Jurkat, Clone E6-1 (cell line): ENCODE measurements around the gene PCNX2. TPM values are rescaled to one million over a fixed set of nuclear protein-coding genes. Genes with fewer than 3 reads are reported as not detected.

Experiments
- DNase-seq: peaks from one replicate; pipeline ENCODE4 v3.0.0-alpha.2; 2011; ENCODE audit warnings: low read depth, low spot score
- H3K4me3 ChIP-seq: 2 replicates; pipeline ENCODE4 v1.5.1; 2011; ENCODE audit warnings: mild to moderate bottlenecking, low read length, control low read depth, moderate library complexity
- polyA plus RNA-seq: library from polyadenylated mRNA; unstranded; fragments of >200 nt; gene quantifications from one replicate; pipeline ENCODE4 v1.2.1, GENCODE V29; 2012; ENCODE audit warnings: missing spikeins; ENCODE audit not compliant: insufficient read length, insufficient read depth

The PCNX2 gene, protein sequence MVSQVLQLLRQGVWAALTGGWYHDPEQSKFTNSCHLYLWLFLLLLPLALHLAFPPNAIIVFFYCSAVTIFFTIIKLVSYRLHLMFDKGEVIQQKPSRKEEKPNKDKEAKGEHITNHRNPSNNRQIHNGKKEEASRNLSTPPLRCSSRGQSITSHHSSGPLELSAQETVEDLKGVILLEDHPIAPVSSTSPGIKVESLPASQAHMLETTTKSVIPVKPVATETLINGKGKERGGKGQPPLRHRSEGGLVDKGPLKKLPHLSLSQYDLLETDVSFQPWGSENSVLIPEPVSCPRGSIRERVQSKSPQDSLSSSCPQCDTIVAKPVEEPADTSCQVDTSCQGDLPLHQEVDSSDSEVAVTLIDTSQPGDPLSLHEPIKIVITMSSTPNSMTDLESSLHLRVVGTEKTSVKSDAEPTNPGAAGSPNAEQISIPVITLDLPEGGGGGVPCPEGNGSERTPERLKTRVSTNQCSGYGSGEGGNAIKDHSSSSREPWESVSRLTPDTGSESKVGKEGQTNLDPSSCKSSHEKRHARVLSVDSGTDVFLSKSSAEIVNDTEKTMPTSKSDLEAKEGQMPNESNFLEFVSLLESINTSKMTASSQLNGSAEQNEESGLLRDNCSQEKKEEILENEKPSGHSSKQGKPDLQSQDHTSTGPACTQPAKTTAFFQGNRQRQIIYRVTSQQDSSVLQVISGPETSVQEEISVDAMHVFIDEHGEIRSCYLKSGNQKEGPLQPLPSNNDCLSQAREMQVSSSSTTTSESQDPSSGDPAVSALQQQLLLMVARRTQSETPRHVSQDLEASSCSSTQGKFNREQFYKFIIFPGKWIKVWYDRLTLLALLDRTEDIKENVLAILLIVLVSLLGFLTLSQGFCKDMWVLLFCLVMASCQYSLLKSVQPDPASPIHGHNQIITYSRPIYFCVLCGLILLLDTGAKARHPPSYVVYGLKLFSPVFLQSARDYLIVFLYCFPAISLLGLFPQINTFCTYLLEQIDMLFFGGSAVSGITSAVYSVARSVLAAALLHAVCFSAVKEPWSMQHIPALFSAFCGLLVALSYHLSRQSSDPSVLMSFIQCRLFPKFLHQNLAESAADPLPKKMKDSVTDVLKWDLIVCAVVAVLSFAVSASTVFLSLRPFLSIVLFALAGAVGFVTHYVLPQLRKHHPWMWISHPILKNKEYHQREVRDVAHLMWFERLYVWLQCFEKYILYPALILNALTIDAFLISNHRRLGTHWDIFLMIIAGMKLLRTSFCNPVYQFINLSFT (N-terminal part only)
- 12.3 TPM for polyA plus RNA-seq

- peak; percentile 52 for DNase-seq
These were observed at the start of gene PCNX2 for GRCh38 chr1:233295237-233295974. PCNX2 (minus strand) TSS chr1:233295725; CDS start chr1:233295478, 247 bp downstream.

DNA sequence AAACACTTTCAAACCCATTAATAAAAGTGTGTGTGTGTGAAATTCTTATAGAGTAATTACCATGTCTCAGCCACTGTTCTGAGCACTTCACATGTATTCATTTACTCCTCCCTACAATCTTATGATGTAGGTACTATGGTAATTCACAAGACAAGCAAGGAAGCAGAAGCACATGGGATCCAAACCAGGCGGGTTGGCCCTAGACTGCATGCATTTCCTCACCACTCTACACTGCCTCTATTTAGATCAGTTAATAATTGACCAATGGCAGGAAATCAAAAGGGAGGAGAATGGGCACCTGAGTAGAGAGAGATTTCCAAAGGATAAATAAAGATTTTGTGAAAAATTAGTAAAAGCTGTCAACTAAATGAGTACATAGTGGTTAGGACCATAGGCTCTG is 47.7 kb upstream of the PCNX2 start:
- no peak for DNase-seq
- no peak overlapping the region for H3K4me3 ChIP-seq

More at GRCh38 chr1:233295237-233295974, at the start of gene PCNX2:
- peak within 1 kb of the TSS; percentile 83 for H3K4me3 ChIP-seq

GRCh38 chr1:233342086-233342485 is 46.6 kb upstream of the PCNX2 start:
- DNase-seq, result no peak
- no peak overlapping the region for H3K4me3 ChIP-seq

DNA sequence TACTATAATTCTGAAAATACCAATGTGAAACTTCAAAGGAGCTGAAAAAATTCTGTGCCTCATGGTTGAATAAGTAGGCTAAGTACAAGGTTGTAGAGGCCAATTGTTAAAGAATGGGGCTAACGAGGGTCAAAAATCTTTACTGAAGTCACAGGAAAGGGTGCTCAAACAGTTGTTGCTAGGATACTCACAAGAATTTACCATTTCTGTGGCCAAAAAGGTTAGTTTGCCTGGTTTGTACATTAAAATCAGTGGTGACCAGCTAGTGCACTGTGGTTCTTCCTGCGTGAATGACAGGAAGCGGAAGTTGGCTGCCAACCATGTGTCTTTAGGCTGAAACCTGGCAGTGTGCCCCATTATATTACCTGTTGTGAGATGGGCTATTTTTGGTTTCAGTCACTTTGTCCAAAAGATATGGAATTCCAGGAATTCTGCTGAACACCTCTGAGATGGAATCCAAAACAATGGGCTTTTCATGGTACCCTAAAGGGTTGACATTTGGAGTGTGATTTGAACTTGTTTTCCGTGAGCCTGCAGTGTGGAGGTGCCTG is 45.5 kb upstream of the PCNX2 start:
- H3K4me3 ChIP-seq, result no peak overlapping the region
- DNase-seq, result no peak

DNA sequence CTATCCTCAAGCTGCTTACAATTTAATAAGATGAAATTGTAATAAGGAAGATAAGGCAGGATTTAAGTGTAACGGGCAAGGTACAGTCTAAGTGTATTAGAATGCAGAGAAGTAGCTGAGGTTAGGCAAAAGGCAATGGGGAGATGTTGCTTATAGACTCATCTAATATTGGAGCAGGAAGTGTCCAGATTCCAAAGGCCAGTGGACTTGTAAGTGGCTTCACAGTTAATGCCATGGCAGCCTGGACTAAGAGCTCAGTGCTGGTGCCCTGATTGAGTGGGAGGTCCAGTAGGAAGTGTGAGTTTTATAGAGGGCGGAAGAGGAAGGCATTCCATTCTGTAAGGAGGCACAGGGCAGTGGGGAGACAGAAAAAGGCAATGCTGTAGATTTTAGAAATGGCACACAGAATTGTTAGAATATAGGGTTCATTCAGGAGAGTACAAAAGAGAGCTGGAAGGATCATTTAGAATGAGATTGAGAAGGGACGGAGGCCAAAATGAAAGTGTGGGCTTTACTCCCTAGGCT is 44.6 kb upstream of the PCNX2 start:
- no peak for DNase-seq

DNA sequence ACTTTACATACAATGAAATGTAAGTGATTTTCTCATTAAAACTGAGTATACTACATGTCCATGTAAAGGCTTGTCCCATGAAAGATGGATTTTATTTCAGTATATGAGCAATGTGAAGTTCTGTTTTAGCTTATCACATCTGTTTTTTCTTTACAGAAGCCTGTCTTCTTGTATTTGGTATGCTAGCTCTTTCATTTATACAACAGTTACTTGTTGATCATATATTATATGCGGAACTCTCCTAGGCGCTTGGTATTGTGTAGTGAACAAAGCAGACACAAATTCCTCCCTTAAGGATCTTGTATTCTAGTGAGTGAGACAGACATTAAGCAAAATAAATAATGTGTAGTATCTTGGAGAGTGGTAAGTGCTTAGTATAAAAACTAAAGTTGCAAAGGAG is 42.6 kb upstream of the PCNX2 start:
- no peak for DNase-seq
- no peak overlapping the region for H3K4me3 ChIP-seq

More for the DNA sequence above, 44.6 kb upstream of the PCNX2 start:
- no peak overlapping the region for H3K4me3 ChIP-seq

GRCh38 chr1:233337505-233337904 is 42.0 kb upstream of the PCNX2 start:
- no peak for DNase-seq
- H3K4me3 ChIP-seq, result no peak overlapping the region

DNA sequence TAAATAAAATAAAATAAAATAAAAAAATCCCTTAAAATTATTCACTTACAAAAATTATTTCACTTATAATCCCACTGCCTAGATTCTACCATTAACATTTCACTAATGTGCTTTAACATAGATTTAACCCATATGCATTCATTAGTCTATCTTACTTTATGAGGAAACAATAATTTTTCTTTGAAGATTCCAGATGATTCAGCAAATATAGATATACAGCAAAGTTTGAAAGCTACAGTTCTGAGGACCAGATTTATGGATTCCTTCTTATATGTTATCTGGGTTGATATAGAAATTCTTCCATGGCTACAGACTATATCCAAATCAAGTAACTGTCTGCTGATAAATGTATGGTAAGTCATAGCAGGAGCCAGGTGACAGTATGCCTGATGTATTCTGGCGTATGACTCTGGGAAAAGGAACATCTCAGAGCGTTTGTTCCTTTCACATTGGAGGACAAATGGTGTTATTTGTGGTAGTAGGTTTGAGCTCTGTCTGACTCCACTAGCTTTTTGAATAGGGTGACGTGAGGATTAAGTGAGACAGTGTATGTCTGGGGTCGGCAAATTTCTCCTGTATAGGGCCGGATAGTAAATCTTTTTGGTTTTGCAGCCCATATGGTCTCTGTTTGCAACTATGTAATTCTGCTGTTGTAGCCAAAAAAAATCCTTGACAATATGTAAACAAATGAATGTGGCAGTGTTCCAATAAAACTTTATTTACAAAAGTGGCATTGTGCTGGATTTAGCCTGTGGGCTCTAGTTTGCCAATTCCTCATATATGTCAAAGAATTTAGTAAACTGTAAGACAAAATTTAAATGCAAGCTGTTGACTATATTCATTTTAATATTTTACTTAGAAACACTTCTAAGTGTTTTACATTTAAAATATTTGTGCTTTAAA is 41.3 kb upstream of the PCNX2 start:
- no peak overlapping the region for H3K4me3 ChIP-seq
- no peak for DNase-seq

DNA sequence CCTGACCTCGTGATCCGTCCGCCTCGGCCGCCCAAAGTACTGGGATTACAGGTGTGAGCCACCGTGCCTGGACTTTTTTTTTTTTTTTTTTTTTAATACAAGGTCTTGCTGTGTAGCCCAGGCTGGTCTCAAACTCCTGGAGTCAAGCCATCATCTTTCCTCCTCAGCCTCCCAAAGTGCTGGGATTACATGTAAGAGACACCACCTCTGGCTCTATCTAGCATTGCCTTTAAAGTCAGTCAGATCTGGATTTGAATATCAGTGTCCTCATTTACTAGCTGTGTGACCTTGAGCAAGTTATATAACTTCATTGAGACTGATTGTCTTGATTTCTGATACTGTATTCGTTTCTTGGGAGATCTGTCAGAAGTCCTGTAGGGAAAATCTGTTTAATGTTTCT is 38.6 kb upstream of the PCNX2 start:
- H3K4me3 ChIP-seq, result no peak overlapping the region

GRCh38 chr1:233333086-233333485 is 37.6 kb upstream of the PCNX2 start:
- no peak for DNase-seq
- no peak overlapping the region for H3K4me3 ChIP-seq

More for the DNA sequence above, 38.6 kb upstream of the PCNX2 start:
- DNase-seq, result no peak

DNA sequence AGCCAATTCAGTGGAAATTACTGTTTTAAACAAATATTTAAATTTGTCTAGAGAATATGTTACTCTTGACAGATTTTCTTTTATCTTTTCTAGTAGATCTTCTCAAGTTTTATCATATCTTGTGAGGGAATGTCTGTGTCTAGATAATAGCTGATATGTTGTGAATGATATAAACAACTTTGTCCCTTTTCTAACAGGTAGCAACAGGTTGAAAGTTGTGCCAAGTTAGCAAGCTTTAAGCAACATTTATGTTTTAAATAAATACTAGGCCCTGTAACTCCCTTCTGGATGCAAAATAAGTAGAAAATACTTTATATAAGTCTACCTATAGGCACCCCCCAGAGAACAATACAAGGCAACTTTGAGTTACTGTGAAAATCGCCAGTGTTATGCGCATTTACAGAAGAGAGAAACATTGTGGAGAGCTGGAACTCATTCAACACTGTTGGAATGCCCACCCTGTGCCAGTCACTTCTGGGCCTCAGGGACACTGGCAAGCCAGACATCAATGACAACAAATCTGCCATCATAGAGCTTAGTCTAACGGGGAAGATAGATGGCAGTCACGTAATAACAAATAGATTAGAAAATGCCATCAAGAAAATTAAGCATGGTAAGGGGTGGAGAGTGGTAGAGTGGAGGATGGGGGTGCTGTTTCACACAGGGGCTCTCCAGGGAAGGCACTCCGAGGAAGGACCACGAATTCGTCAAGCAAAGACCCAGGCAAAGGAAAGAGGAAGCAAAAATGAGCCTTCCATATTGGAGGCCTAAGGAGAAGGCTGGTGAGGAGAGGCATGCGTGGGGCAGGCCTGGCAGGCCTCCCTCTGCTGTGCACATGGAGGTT is 36.4 kb upstream of the PCNX2 start:
- H3K4me3 ChIP-seq, result no peak overlapping the region
- DNase-seq, result no peak

DNA sequence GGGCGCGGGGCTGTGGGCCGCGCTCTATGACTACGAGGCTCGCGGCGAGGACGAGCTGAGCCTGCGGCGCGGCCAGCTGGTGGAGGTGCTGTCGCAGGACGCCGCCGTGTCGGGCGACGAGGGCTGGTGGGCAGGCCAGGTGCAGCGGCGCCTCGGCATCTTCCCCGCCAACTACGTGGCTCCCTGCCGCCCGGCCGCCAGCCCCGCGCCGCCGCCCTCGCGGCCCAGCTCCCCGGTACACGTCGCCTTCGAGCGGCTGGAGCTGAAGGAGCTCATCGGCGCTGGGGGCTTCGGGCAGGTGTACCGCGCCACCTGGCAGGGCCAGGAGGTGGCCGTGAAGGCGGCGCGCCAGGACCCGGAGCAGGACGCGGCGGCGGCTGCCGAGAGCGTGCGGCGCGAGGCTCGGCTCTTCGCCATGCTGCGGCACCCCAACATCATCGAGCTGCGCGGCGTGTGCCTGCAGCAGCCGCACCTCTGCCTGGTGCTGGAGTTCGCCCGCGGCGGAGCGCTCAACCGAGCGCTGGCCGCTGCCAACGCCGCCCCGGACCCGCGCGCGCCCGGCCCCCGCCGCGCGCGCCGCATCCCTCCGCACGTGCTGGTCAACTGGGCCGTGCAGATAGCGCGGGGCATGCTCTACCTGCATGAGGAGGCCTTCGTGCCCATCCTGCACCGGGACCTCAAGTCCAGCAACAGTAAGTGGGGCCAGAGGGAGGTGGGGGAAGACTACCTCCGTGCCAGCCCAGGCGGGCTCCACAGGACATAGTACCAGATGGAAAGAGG is 32.8 kb upstream of the PCNX2 start:
- H3K4me3 ChIP-seq, result peak overlapping the region; percentile 58
- no peak for DNase-seq

DNA sequence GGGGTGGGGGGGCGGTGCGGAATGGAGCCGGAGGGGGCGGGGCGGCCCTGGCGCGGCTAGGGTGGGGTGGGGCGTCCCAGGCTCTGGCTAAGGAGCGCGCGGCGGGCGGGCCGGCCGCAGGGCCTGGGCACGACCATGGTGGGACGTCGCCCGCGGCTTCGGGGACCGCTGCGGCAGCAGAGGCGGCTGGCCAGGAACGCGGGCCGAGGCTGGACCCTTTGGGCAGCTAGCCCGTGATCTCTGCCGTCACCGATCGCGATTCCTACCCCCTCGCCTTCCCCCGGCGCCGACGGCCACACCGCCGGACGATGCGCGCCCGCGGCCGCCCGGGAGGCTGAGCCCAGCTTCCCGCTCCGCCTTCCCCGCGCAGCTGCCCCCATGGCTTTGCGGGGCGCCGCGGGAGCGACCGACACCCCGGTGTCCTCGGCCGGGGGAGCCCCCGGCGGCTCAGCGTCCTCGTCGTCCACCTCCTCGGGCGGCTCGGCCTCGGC is 32.2 kb upstream of the PCNX2 start, which contains the start of gene MAP3K21:
TSS of gene MAP3K21 (plus strand) at position 74 of the 491 bp plus-strand sequence. CDS start at position 379, 305 bp downstream.
- peak within 1 kb of the TSS; percentile 58 for H3K4me3 ChIP-seq

GRCh38 chr1:233326811-233327650 is 31.5 kb upstream of the PCNX2 start:
- peak; percentile 89 for DNase-seq
- peak overlapping the region; percentile 41 for H3K4me3 ChIP-seq

More for the DNA sequence above, 32.2 kb upstream of the PCNX2 start, which contains the start of gene MAP3K21:
- no peak for DNase-seq
